Measurements from ENCODE around the gene RPUSD4.
"Not testable (repeated sequence)": the region's sequence is repeated elsewhere in the genome, so short reads cannot be mapped to it uniquely, and the experiment has no call there.

The RPUSD4 gene

GRCh38 chr11:126211236-126212088 lies at the start of gene RPUSD4, which contains the start of gene FAM118B:
Gene RPUSD4 (minus strand): TSS chr11:126211650. CDS start chr11:126211638, 12 bp downstream.
Gene FAM118B (plus strand): TSS chr11:126211782. CDS start chr11:126235002, 23,220 bp downstream.
- DNase-seq (ENCODE audit: low spot score), result peak; percentile 96

- DNase-seq (ENCODE audit: low spot score), result no peak
Observed at GRCh38 chr11:126257764-126258163, 46.3 kb upstream of the RPUSD4 start.

GRCh38 chr11:126257144-126257543 lies 45.7 kb upstream of the RPUSD4 start:
- DNase-seq (ENCODE audit: low spot score), result no peak

GRCh38 chr11:126256216-126256615 lies 44.8 kb upstream of the RPUSD4 start:
- DNase-seq (ENCODE audit: low spot score), result no peak

- DNase-seq (ENCODE audit: low spot score), result not testable (repeated sequence)
Observed at GRCh38 chr11:126255507-126255906, 44.1 kb upstream of the RPUSD4 start.

GRCh38 chr11:126254819-126255218 lies 43.4 kb upstream of the RPUSD4 start:
- no peak for DNase-seq (ENCODE audit: low spot score)

GRCh38 chr11:126253265-126253664 lies 41.8 kb upstream of the RPUSD4 start:
- no peak for DNase-seq (ENCODE audit: low spot score)

GRCh38 chr11:126246636-126247035 lies 35.2 kb upstream of the RPUSD4 start:
- DNase-seq (ENCODE audit: low spot score), result no peak

GRCh38 chr11:126233391-126233790 lies 21.9 kb upstream of the RPUSD4 start:
- no peak for DNase-seq (ENCODE audit: low spot score)

GRCh38 chr11:126232683-126233082 lies 21.2 kb upstream of the RPUSD4 start:
- DNase-seq (ENCODE audit: low spot score), result no peak

- DNase-seq (ENCODE audit: low spot score), result no peak
Observed at GRCh38 chr11:126231725-126232459, 20.4 kb upstream of the RPUSD4 start.

- DNase-seq (ENCODE audit: low spot score), result no peak
Observed at GRCh38 chr11:126229858-126230540, 18.5 kb upstream of the RPUSD4 start.

- DNase-seq (ENCODE audit: low spot score), result no peak
Observed at GRCh38 chr11:126226334-126227084, 15.1 kb upstream of the RPUSD4 start.

- DNase-seq (ENCODE audit: low spot score), result no peak
Observed at GRCh38 chr11:126225295-126225665, 13.8 kb upstream of the RPUSD4 start.

GRCh38 chr11:126224647-126225294 lies 13.3 kb upstream of the RPUSD4 start:
- DNase-seq (ENCODE audit: low spot score), result no peak

GRCh38 chr11:126219547-126219946 lies 8.1 kb upstream of the RPUSD4 start:
- DNase-seq (ENCODE audit: low spot score), result no peak

- no peak for DNase-seq (ENCODE audit: low spot score)
Observed at GRCh38 chr11:126217491-126217890, 6.0 kb upstream of the RPUSD4 start.

- no peak for DNase-seq (ENCODE audit: low spot score)
Observed at GRCh38 chr11:126216526-126217305, 5.3 kb upstream of the RPUSD4 start.

- DNase-seq (ENCODE audit: low spot score), result no peak
Observed at GRCh38 chr11:126214841-126215240, 3.4 kb upstream of the RPUSD4 start.

- no peak for DNase-seq (ENCODE audit: low spot score)
Observed at GRCh38 chr11:126214441-126214840, 3.0 kb upstream of the RPUSD4 start.
